NCI-H2171 treated with DMSO at 0.1 percent for 48 hours (cell line): ENCODE results near the gene IFRD1.
A peak's percentile ranks its signal among the peaks of the same experiment; 100 is the strongest.

Source experiments
- DNase-seq: peaks from one replicate; lab custom pipeline; 2025; lab: John Stamatoyannopoulos, UW

Gene IFRD1, protein sequence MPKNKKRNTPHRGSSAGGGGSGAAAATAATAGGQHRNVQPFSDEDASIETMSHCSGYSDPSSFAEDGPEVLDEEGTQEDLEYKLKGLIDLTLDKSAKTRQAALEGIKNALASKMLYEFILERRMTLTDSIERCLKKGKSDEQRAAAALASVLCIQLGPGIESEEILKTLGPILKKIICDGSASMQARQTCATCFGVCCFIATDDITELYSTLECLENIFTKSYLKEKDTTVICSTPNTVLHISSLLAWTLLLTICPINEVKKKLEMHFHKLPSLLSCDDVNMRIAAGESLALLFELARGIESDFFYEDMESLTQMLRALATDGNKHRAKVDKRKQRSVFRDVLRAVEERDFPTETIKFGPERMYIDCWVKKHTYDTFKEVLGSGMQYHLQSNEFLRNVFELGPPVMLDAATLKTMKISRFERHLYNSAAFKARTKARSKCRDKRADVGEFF

GRCh38 chr7:112449902-112450806 lies at the start of gene IFRD1:
TSS of gene IFRD1 (plus strand) at chr7:112450460. CDS start at chr7:112450689, 229 bp downstream.
- DNase-seq = peak; percentile 99

- DNase-seq = no peak
These were observed 45.9 kb upstream of the IFRD1 start for GRCh38 chr7:112404321-112404720.

- DNase-seq = no peak
These were observed 45.0 kb upstream of the IFRD1 start for GRCh38 chr7:112405286-112405685.

DNA sequence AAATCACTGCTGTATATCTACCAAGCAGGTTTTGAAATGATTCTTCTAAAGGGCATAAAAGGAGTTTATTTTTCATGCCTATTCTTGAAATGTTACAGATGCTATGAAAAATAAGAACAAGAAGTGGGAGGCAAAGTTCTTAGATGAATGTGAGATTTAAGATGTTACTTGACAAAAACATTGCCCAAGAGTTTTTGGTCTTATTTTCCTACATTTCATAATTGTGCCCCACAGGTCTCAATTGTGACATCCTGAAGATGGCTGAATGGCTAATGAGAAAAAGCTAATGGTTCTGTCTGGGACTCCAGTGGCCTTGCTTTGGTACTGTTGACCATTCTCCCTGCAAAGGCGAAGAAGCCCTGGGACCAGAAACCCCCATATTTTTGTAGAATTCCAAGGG lies 43.0 kb upstream of the IFRD1 start:
- DNase-seq = no peak

DNA sequence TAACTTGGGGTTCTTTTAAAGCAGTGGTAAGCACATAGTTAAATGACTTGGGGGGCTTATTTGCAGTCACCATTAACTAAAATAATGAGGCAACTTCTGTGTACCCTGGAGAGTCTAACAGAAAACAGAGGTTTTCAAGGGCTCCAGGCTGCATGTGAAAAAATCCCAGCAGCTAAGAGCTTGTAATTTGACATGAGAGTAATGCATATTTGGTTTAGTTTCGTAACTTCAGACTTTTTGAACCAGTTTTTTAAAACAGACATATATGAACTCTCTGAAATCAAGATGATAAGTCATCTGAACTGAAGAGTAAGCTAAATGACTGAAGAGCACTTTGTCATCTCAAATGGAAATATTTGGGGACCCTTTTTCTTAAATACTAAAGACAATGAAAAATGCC lies 40.2 kb upstream of the IFRD1 start:
- DNase-seq = no peak

- peak; percentile 51 for DNase-seq
These were observed 39.0 kb upstream of the IFRD1 start for GRCh38 chr7:112411186-112411795.

GRCh38 chr7:112414855-112415490 lies 35.3 kb upstream of the IFRD1 start:
- peak; percentile 71 for DNase-seq

GRCh38 chr7:112416127-112416526 lies 34.1 kb upstream of the IFRD1 start:
- no peak for DNase-seq

DNA sequence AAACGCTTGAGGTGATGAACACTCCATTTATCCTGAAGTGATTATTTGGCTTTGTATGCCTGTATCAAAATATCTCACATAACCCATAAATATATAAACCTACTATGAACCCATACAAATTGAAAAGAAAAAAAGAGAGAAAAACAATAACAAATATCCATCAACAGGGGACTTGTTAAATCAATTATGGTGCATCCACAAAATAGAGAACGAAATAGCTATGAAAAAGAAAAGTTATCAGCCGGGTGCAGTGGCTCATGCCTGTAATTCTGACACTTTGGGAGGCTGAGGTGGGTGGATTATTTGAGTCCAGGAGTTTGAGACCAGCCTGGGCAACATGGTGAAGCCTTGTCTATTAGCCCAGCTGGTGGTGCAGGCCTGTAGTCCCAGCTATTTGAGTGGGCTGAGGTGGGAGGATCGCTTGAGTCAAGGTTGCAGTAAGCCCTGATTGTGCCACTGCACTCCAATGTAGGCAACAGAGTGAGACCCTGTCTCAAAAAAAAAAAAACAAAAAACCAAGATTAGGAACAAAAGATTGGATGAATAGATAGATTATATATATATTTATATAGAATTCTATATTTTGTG lies 30.6 kb upstream of the IFRD1 start:
- no peak for DNase-seq

DNA sequence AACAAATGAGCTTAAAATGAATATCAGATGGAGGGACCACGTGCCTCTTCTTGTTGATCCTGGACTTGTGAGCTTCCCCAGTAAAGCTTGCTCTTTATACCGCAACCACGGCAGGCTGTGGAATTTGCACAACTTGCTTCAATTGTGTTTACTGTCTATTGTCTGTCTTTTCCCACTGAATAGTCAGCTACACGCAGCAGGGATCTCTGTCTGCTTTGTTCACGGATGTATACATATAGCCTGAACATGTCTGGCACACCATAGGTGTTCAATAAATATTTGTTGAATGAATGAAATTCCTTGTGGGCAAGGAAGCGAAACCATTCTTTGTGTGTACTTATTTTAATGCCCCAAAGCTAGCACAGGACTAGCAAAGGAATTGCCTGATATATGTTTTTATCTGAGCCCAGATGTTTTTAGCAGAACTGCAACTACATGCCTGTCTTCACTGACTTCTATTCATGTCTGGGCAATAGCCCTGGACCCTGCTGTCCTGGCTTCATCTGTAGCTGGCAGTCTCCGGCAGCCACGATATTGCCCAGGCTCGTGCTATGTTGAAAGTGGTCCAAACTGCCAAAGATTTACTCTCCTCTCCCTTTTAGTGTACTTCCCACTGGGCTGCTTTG lies 29.9 kb upstream of the IFRD1 start:
- DNase-seq = no peak

DNA sequence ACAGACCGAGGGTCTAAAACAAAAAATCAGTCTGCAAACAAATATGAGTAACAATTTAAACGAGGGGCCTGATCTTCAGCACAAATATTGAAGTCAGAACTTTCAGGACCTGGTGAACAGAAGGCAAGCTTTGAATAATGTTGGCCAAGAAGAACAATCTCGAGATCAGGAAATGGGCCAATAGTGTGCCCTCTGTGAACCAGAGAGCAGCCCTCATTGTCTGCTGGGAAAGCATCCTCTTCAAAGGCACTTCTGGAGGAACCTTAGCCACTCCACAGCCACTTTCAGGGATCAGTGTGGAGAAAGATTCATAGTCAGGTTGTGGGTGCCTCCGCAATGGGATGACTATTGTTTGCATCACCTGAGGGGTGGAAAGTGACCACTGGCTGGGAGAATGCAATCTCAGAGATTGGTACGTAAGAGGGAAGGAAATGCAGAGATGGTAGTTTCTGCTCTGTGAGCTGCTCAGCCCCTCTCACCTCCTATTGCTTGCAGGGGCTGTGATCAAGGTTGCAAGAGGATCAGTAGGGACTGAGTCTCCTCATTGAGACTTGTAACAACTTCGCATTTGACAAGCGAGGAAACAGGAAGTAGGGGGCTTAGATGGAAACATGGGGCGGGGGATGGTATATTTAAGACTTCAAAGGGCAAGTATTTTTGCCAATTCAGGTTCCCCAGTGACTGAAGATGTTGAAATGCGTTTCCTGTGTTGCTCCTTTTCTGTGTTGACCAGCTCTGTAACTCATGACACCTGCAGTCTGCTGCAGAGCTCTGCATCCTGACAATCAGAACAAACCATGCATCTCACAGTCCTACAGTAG lies 28.4 kb upstream of the IFRD1 start:
- no peak for DNase-seq

GRCh38 chr7:112422842-112423496 lies 27.3 kb upstream of the IFRD1 start:
- DNase-seq = peak; percentile 41

DNA sequence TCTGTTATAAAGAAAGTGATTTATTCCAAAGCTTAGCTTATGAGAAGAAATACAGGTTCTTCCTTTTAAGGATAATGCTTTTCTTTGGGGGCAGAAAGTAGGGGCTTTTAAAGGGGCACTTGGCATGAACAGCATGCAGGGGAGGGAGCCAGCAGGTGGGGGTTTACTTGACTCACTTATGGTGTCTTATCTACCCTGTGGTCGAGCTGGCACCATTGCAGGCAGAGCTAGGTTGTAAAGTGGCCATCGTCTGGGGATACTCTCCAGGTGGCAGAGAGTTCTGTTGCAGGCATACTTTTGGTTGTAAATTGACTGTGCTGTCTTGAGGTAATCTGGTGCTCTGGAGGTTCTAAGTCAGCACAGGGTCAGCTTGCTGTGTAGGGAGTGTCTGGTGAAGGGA lies 26.3 kb upstream of the IFRD1 start:
- no peak for DNase-seq

- DNase-seq = no peak
These were observed 22.3 kb upstream of the IFRD1 start for GRCh38 chr7:112427984-112428383.

DNA sequence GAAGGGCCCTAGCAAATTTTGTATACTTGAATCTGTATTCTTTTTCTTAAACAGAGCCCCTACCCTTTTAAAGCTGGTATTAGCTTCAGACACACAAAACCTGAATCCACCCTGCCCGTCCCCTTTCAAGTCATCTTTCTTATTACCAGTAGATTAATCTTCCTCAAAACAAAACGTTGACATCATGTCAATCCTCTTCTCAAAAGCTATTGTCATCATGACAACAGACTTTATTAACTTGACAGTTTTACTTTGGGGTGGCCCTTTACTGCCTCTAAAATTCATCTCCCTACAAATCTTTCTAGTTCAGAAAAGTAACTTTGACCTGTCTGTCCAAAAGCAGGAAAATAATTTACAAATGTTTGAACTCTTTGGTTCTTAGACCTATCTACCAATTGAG lies 21.5 kb upstream of the IFRD1 start:
- DNase-seq = no peak

GRCh38 chr7:112430649-112431048 lies 19.6 kb upstream of the IFRD1 start:
- DNase-seq = no peak

- no peak for DNase-seq
These were observed 18.5 kb upstream of the IFRD1 start for GRCh38 chr7:112431803-112432202.

DNA sequence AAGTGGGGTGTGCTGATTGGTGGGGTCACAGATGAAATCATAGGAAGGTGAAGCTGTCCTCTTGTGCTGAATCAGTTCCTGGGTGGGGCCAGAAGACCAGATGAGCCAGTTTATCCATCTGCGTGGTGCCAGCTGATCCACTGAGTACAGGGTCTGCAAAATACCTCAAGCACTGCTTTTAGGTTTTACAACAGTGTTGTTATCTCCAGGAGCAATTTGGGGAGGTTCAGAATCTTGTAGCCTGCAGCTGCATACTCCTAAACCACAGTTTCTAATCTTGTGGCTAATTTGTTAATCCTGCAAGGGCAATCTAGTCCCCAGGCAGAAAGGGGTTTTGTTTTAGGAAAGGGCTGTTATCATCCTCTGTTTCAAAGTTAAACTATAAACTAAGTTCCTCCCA lies 17.0 kb upstream of the IFRD1 start:
- DNase-seq = no peak

GRCh38 chr7:112437072-112437471 lies 13.2 kb upstream of the IFRD1 start:
- DNase-seq = no peak

DNA sequence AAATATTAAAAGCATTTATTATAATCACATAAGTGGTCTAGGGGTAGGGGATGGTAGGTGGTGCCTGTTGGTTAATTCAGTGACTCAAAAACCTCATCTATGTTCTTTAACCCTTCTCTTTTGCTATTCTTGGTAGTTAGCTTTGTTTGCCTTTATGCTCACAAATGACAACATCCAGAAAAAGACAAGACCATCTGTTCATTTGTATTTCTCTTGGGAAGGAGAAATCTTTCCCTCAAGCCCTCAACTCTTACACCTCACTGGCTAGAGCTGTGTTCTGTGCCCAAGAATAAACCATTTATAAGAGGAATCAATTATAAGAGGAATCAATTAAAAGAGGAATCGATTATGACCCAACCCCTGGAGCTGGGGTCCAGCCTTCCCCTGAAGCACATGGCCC lies 10.8 kb upstream of the IFRD1 start:
- peak; percentile 79 for DNase-seq
